Stimulated activated CD4-positive, alpha-beta T cell treated with anti-CD3 and anti-CD28 coated beads, Interleukin-4, amount 100 ng/mL, for 4 hours (primary cell): ENCODE results near the gene PPIL4.
"Not testable (repeated sequence)": the region's sequence is repeated elsewhere in the genome, so short reads cannot be mapped to it uniquely, and the experiment has no call there.

Experiments used
- DNase-seq, 2 experiments: peaks; one replicate each; pipeline ENCODE4 v3.0.0-alpha.2; 2020

PPIL4 gene

GRCh38 chr6:149529650-149530049, 16.2 kb downstream of the PPIL4 start:
- DNase-seq, result no peak

GRCh38 chr6:149515494-149515893, 30.3 kb downstream of the PPIL4 start:
- no peak for DNase-seq

GRCh38 chr6:149513915-149514314, 31.9 kb downstream of the PPIL4 start:
- DNase-seq, result no peak

- no peak for DNase-seq
Measured at GRCh38 chr6:149510793-149511512, 34.9 kb downstream of the PPIL4 start.

- peak in 1 of 2 experiments; percentile 36 for DNase-seq
Measured at GRCh38 chr6:149508485-149508884, 37.4 kb downstream of the PPIL4 start.

GRCh38 chr6:149503872-149504271, 42.0 kb downstream of the PPIL4 start:
- no peak for DNase-seq

- DNase-seq, result no peak
Measured at GRCh38 chr6:149503276-149503675, 42.6 kb downstream of the PPIL4 start.

GRCh38 chr6:149501768-149502167, 44.1 kb downstream of the PPIL4 start:
- DNase-seq, result no peak

GRCh38 chr6:149501201-149501600, 44.6 kb downstream of the PPIL4 start:
- no peak for DNase-seq

GRCh38 chr6:149500096-149500495, 45.7 kb downstream of the PPIL4 start:
- DNase-seq, result no peak

- DNase-seq, result no peak
Measured at GRCh38 chr6:149499066-149499465, 46.8 kb downstream of the PPIL4 start.

- no peak for DNase-seq
Measured at GRCh38 chr6:149497365-149497764, 48.5 kb downstream of the PPIL4 start.

GRCh38 chr6:149496597-149496996, 49.2 kb downstream of the PPIL4 start:
- not testable (repeated sequence) for DNase-seq

GRCh38 chr6:149495349-149496016, 50.4 kb downstream of the PPIL4 start:
- DNase-seq, result not testable (repeated sequence)

GRCh38 chr6:149494810-149495209, 51.0 kb downstream of the PPIL4 start:
- peak in 1 of 2 experiments; percentile 51 for DNase-seq

GRCh38 chr6:149493761-149494320, 52.0 kb downstream of the PPIL4 start:
- no peak for DNase-seq

- DNase-seq, result no peak
Measured at GRCh38 chr6:149492798-149493343, 53.0 kb downstream of the PPIL4 start.

- no peak for DNase-seq
Measured at GRCh38 chr6:149489967-149490366, 55.9 kb downstream of the PPIL4 start.

GRCh38 chr6:149488815-149489214, 57.0 kb downstream of the PPIL4 start:
- DNase-seq, result peak in 1 of 2 experiments; percentile 66

- DNase-seq, result no peak
Measured at GRCh38 chr6:149487316-149487715, 58.5 kb downstream of the PPIL4 start.

- peak; percentile 62 to 78 for DNase-seq
Measured at GRCh38 chr6:149484733-149485700, 60.8 kb downstream of the PPIL4 start, which contains the start of gene ZC3H12D. Gene ZC3H12D, minus strand, starts transcription at chr6:149485014. Its CDS starts 10,471 bp downstream, at chr6:149474543.
